Fibroblast of lung (primary cell): Measurements from ENCODE around the gene ITGAE.

Experiments used
- CTCF ChIP-seq, 2 donors: IDR thresholded peaks in 1 of 2; conservative IDR thresholded peaks in 1 of 2; 1 replicate in 1 of 2; 2 replicates in 1 of 2; pipeline ENCODE4 v1.5.1; 2011 to 2012; ENCODE audit warnings: low read length in 2 of 2, control low read depth in 1 of 2, inconsistent platforms in 1 of 2, low read depth in 1 of 2, mild to moderate bottlenecking in 1 of 2
- EZH2 ChIP-seq: IDR thresholded peaks from 2 replicates; pipeline ENCODE4 v1.5.1; 2012; ENCODE audit warnings: low read length, control low read depth, mild to moderate bottlenecking; ENCODE audit errors: missing control alignments

GRCh38 chr17:3805581-3805980 is 4.6 kb upstream of the ITGAE start:
- TF ChIP-seq EZH2: no peak
- TF ChIP-seq CTCF (conservative IDR thresholded peaks at IDR 0.05 in 1 of 2, IDR thresholded peaks at IDR 0.05 in 1 of 2; ENCODE audit: low read depth in 1 of 2, low read length in 2 of 2): no peak
